NOMO-1 treated with dmso at 0.1 percent for 144 hours (cell line): ENCODE results near the gene KREMEN1.

Source experiments
- DNase-seq: peaks from one replicate; lab custom pipeline; 2025; ENCODE audit not compliant: unreplicated experiment; lab: John Stamatoyannopoulos, UW

KREMEN1 gene

GRCh38 chr22:29126670-29127395 lies 54.0 kb downstream of the KREMEN1 start:
- no peak for DNase-seq

GRCh38 chr22:29128891-29129807 lies 56.3 kb downstream of the KREMEN1 start:
- no peak for DNase-seq

GRCh38 chr22:29129808-29130140 lies 56.9 kb downstream of the KREMEN1 start:
- DNase-seq, result no peak

- no peak for DNase-seq
These were observed 57.6 kb downstream of the KREMEN1 start for GRCh38 chr22:29130476-29130875.

- DNase-seq, result no peak
These were observed 60.8 kb downstream of the KREMEN1 start for GRCh38 chr22:29133603-29134133.

GRCh38 chr22:29134448-29134847 lies 61.6 kb downstream of the KREMEN1 start:
- DNase-seq, result no peak

GRCh38 chr22:29136782-29137700 lies 64.2 kb downstream of the KREMEN1 start:
- no peak for DNase-seq

GRCh38 chr22:29138556-29139305 lies 65.9 kb downstream of the KREMEN1 start:
- no peak for DNase-seq

GRCh38 chr22:29139965-29140782 lies 67.3 kb downstream of the KREMEN1 start:
- DNase-seq, result no peak

GRCh38 chr22:29141078-29141688 lies 68.3 kb downstream of the KREMEN1 start:
- DNase-seq, result no peak

GRCh38 chr22:29142116-29142515 lies 69.3 kb downstream of the KREMEN1 start:
- no peak for DNase-seq

GRCh38 chr22:29143941-29144785 lies 71.3 kb downstream of the KREMEN1 start:
- DNase-seq, result no peak

- no peak for DNase-seq
These were observed 71.9 kb downstream of the KREMEN1 start for GRCh38 chr22:29144786-29145160.

GRCh38 chr22:29145321-29146072 lies 72.7 kb downstream of the KREMEN1 start:
- DNase-seq, result no peak

GRCh38 chr22:29146091-29146560 lies 73.3 kb downstream of the KREMEN1 start:
- no peak for DNase-seq

- DNase-seq, result no peak
These were observed 73.9 kb downstream of the KREMEN1 start for GRCh38 chr22:29146771-29147170.

- DNase-seq, result no peak
These were observed 74.6 kb downstream of the KREMEN1 start for GRCh38 chr22:29147331-29147899.
